Measurements from ENCODE around the gene PDCD2L. TPM values are rescaled to one million over a fixed set of nuclear protein-coding genes. Genes with fewer than 3 reads are reported as not detected.

Gene PDCD2L
- total RNA-seq, 2 donors from 2014 or later: 5.9 to 9.9 TPM

- peak overlapping the region; percentile 84 to 86 for H3K9ac ChIP-seq (ENCODE audit: low read depth in 2 of 2, low read length in 2 of 2)
- H3K27ac ChIP-seq: peak overlapping the region; percentile 79
- no peaks in the 10 kb centered on the region for H3K9me3 ChIP-seq
- DNase-seq: no peak
- H3K36me3 ChIP-seq: no peaks in the 10 kb centered on the region
- TF ChIP-seq CTCF (IDR thresholded peaks at IDR 0.05): no peak
- no peaks in the 10 kb centered on the region for H3K27me3 ChIP-seq
- peaks cover 8% of the 10 kb centered on the region for H3K4me1 ChIP-seq
- intact Hi-C loops (cut with DNase I): no loop called here
- peak overlapping the region; percentile 98 for H3K4me3 ChIP-seq
Observed at GRCh38 chr19:34428549-34429285, 24.5 kb downstream of the PDCD2L start.

- Histone ChIP-seq H3K27ac (no peak overlapping the region), H3K36me3 (no peaks in the 10 kb centered on the region), H3K4me1 (peaks cover 8% of the 10 kb centered on the region), H3K27me3 (no peaks in the 10 kb centered on the region), H3K4me3 (peak overlapping the region; percentile 98), H3K9ac (ENCODE audit: low read depth in 2 of 2, low read length in 2 of 2) (peak overlapping the region in 1 of 2 donors; percentile 84), H3K9me3 (no peaks in the 10 kb centered on the region)
- TF ChIP-seq CTCF (IDR thresholded peaks at IDR 0.05): no peak
- DNase-seq: no peak
- intact Hi-C loops (cut with DNase I): no loop called here
Observed at GRCh38 chr19:34429553-34429952, 25.4 kb downstream of the PDCD2L start.

GRCh38 chr19:34430738-34431625 is 26.8 kb downstream of the PDCD2L start:
- H3K9me3 ChIP-seq: no peaks in the 10 kb centered on the region
- H3K4me1 ChIP-seq: peaks cover 8% of the 10 kb centered on the region
- no peak for DNase-seq
- H3K36me3 ChIP-seq: peaks cover 9% of the 10 kb centered on the region
- H3K27me3 ChIP-seq: no peaks in the 10 kb centered on the region
- peak; percentile 45 for TF ChIP-seq CTCF (IDR thresholded peaks at IDR 0.05)
- no peak overlapping the region for H3K4me3 ChIP-seq
- H3K27ac ChIP-seq: no peak overlapping the region
- H3K9ac ChIP-seq (ENCODE audit: low read depth in 2 of 2, low read length in 2 of 2): no peak overlapping the region
- intact Hi-C loops (cut with DNase I): loop anchor here (10.0 kb wide), 1 partner anchor 66 kb away; the partner anchor contains the start of gene GPI

- H3K9ac ChIP-seq (ENCODE audit: low read depth in 2 of 2, low read length in 2 of 2): no peak overlapping the region
- H3K9me3 ChIP-seq: no peaks in the 10 kb centered on the region
- no peak overlapping the region for H3K4me3 ChIP-seq
- H3K27me3 ChIP-seq: no peaks in the 10 kb centered on the region
- peaks cover 8% of the 10 kb centered on the region for H3K4me1 ChIP-seq
- DNase-seq: no peak
- no peak overlapping the region for H3K27ac ChIP-seq
- intact Hi-C loops (cut with DNase I): loop anchor here (10.0 kb wide), 1 partner anchor 67 kb away; the partner anchor contains the start of gene GPI
- TF ChIP-seq CTCF (IDR thresholded peaks at IDR 0.05): no peak
- H3K36me3 ChIP-seq: peaks cover 9% of the 10 kb centered on the region
Observed at GRCh38 chr19:34431681-34432402, 27.6 kb downstream of the PDCD2L start.

- Histone ChIP-seq H3K27me3 (no peaks in the 10 kb centered on the region), H3K4me3 (no peak overlapping the region), H3K9ac (ENCODE audit: low read depth in 2 of 2, low read length in 2 of 2) (no peak overlapping the region), H3K27ac (no peak overlapping the region), H3K4me1 (peaks cover 8% of the 10 kb centered on the region), H3K9me3 (no peaks in the 10 kb centered on the region), H3K36me3 (peaks cover 9% of the 10 kb centered on the region)
- DNase-seq: no peak
- no peak for TF ChIP-seq CTCF (IDR thresholded peaks at IDR 0.05)
- intact Hi-C loops (cut with DNase I): loop anchor here (10.0 kb wide), 1 partner anchor 68 kb away; the partner anchor contains the start of gene GPI
Observed at GRCh38 chr19:34432797-34433196, 28.6 kb downstream of the PDCD2L start.
